IMR-90 (cell line): Measurements from ENCODE around the gene FRMD3.

ENCODE experiments used
- CEBPB ChIP-seq: IDR thresholded peaks from 2 replicates; pipeline ENCODE4 v1.6.1; 2012; ENCODE audit warnings: low read depth, low read length, improper control_type of control experiment
- FOS ChIP-seq: fragments of 150-350 bp; IDR thresholded peaks from 2 replicates; pipeline ENCODE4 v1.6.1; 2016; ENCODE audit warnings: low read depth, low read length
- POLR2A ChIP-seq: IDR thresholded peaks from 2 replicates; pipeline ENCODE4 v1.6.1; 2012; ENCODE audit warnings: mild to moderate bottlenecking, low read depth, low read length
- RAD21 ChIP-seq: IDR thresholded peaks from 2 replicates; pipeline ENCODE4 v1.6.1; 2012; ENCODE audit warnings: low read length, improper control_type of control experiment
- RFX5 ChIP-seq: IDR thresholded peaks from 2 replicates; pipeline ENCODE4 v1.8.0; 2012; ENCODE audit warnings: low read depth, mild to moderate bottlenecking, low read length, moderate library complexity
- SMC3 ChIP-seq: fragments of 150-350 bp; IDR thresholded peaks from 2 replicates; pipeline ENCODE4 v1.6.1; 2016; ENCODE audit warnings: low read depth, mild to moderate bottlenecking, antibody characterized with exemption, low read length, moderate library complexity
- TF ChIP-seq, protein P1 (sequence below): conservative IDR thresholded peaks from 2 replicates; pipeline ENCODE4 v1.5.1; 2012; ENCODE audit warnings: mild to moderate bottlenecking, low read depth, low read length, improper control_type of control experiment
- TF ChIP-seq, protein P2 (sequence below): fragments of 150-350 bp; IDR thresholded peaks from 2 replicates; pipeline ENCODE4 v1.6.1; 2017; ENCODE audit warnings: mild to moderate bottlenecking, antibody characterized with exemption, low read length, low read depth
- TF ChIP-seq, protein P3 (sequence below): fragments of 150-350 bp; IDR thresholded peaks from 2 replicates; pipeline ENCODE4 v1.6.1; 2016; ENCODE audit warnings: low read depth, mild to moderate bottlenecking, low read length, moderate library complexity, borderline replicate concordance

DNA sequence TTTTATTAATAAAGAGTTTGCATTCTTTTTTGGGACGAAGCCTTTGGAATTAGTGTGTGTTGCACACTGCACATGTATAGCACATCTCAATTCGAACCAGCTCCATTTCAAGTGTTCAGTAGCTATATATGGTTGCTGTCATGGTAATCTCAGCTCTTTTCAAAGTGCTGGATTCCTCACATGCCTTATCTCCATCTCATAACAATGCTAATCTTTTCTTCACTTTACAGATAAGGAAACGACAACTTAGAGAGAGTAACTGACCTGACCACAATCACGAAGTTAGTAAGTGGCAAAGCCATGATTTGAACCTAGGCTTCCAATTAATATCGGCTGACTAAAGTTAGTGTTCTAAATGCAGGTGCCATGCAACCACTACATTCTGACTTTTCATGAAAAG, 270.5 kb downstream of the FRMD3 start:
- no peak for TF ChIP-seq SMC3
- no peak for TF ChIP-seq CEBPB
- TF ChIP-seq, protein P1, sequence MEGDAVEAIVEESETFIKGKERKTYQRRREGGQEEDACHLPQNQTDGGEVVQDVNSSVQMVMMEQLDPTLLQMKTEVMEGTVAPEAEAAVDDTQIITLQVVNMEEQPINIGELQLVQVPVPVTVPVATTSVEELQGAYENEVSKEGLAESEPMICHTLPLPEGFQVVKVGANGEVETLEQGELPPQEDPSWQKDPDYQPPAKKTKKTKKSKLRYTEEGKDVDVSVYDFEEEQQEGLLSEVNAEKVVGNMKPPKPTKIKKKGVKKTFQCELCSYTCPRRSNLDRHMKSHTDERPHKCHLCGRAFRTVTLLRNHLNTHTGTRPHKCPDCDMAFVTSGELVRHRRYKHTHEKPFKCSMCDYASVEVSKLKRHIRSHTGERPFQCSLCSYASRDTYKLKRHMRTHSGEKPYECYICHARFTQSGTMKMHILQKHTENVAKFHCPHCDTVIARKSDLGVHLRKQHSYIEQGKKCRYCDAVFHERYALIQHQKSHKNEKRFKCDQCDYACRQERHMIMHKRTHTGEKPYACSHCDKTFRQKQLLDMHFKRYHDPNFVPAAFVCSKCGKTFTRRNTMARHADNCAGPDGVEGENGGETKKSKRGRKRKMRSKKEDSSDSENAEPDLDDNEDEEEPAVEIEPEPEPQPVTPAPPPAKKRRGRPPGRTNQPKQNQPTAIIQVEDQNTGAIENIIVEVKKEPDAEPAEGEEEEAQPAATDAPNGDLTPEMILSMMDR: no peak
- TF ChIP-seq POLR2A: no peak
- TF ChIP-seq RFX5: no peak
- TF ChIP-seq, protein P2, sequence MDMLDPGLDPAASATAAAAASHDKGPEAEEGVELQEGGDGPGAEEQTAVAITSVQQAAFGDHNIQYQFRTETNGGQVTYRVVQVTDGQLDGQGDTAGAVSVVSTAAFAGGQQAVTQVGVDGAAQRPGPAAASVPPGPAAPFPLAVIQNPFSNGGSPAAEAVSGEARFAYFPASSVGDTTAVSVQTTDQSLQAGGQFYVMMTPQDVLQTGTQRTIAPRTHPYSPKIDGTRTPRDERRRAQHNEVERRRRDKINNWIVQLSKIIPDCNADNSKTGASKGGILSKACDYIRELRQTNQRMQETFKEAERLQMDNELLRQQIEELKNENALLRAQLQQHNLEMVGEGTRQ: no peak
- TF ChIP-seq RAD21: no peak
- TF ChIP-seq FOS: no peak
- TF ChIP-seq, protein P3, sequence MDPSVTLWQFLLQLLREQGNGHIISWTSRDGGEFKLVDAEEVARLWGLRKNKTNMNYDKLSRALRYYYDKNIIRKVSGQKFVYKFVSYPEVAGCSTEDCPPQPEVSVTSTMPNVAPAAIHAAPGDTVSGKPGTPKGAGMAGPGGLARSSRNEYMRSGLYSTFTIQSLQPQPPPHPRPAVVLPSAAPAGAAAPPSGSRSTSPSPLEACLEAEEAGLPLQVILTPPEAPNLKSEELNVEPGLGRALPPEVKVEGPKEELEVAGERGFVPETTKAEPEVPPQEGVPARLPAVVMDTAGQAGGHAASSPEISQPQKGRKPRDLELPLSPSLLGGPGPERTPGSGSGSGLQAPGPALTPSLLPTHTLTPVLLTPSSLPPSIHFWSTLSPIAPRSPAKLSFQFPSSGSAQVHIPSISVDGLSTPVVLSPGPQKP: no peak
